HepG2 (cell line): Measurements from ENCODE around the gene PMS1. TPM values are rescaled to one million over a fixed set of nuclear protein-coding genes. Genes with fewer than 3 reads are reported as not detected.

Experiments
- ATAC-seq: fragments of 200-7000 bp; cut with Tn5 transposase; 3 replicates; pipeline ENCODE4 v1.9.1; 2020; ENCODE audit warnings: mild to moderate bottlenecking, moderate library complexity
- BruUV-seq: library from RNA; stranded (reverse); fragments of 400-500 nt; replicated peaks from 2 replicates; lab custom pipeline; 2021; lab: Mats Ljungman, UMichigan
- CTCF ChIA-PET: fragments of 300-600 bp; formaldehyde crosslinking; extraction: SDS; loops from one replicate; lab custom pipeline; 2021; ENCODE audit warnings: low total read pairs, inconsistent platforms, low intra/inter-chr PET ratio; lab: Yijun Ruan, JAX
- POLR2A ChIA-PET: fragments of 350-600 bp; sonication (Branson Sonifier 250); formaldehyde crosslinking; loops from one replicate; lab custom pipeline; 2020; ENCODE audit warnings: antibody characterized with exemption, inconsistent platforms; lab: Yijun Ruan, JAX
- DNase-seq: peaks from one replicate; pipeline ENCODE4 v3.0.0-alpha.2; 2015; ENCODE audit warnings: low spot score
- FAIRE-seq: peaks from 3 replicates; lab custom pipeline; 2011; peaks lifted over from hg19 to GRCh38; lab: Jason Lieb, UNC
- H2AFZ ChIP-seq: one replicate; pipeline ENCODE4 v1.6.1; 2011; ENCODE audit warnings: low read length, inconsistent platforms
- H3K27ac ChIP-seq: fragments of 300-600 bp; 3 replicates; pipeline ENCODE4 v1.8.0; 2011; ENCODE audit warnings: mixed run types, mild to moderate bottlenecking, mixed read lengths, low read length, inconsistent platforms; ENCODE audit not compliant: insufficient read depth; ENCODE audit errors: extremely low read length
- H3K27me3 ChIP-seq, 2 experiments: fragments of 200-600 bp in 1 of 2; 2 replicates in 1 of 2; 3 replicates in 1 of 2; pipeline versions ENCODE4 v1.6.0 to v1.8.0; 2011; ENCODE audit warnings: low read length in 2 of 2, mild to moderate bottlenecking in 2 of 2, moderate library complexity in 2 of 2, inconsistent platforms in 1 of 2; ENCODE audit not compliant: insufficient read depth in 2 of 2, control insufficient read depth in 1 of 2
- H3K36me3 ChIP-seq, 2 experiments: fragments of 200-600 bp in 1 of 2; replicated peaks in 1 of 2; 2 replicates in 1 of 2; 3 replicates in 1 of 2; pipeline versions ENCODE4 v1.5.1 to v1.8.0; 2011; ENCODE audit warnings: low read length in 2 of 2, inconsistent platforms in 1 of 2; ENCODE audit not compliant: insufficient read depth in 2 of 2, control insufficient read depth in 1 of 2
- H3K4me1 ChIP-seq: 2 replicates; pipeline ENCODE4 v1.5.1; 2012; ENCODE audit warnings: low read length, inconsistent platforms; ENCODE audit not compliant: insufficient read depth
- H3K4me2 ChIP-seq: 2 replicates; pipeline ENCODE4 v1.6.0; 2011; ENCODE audit warnings: low read depth, low read length, inconsistent platforms
- H3K4me3 ChIP-seq, 3 experiments: fragments of 200-600 bp in 1 of 3; sonication (generic), shearing (Covaris generic) in 1 of 3; replicated peaks in 1 of 3; 2 replicates each; pipeline ENCODE4 v1.5.1; 2011 to 2016; ENCODE audit warnings: low read length in 3 of 3, inconsistent platforms in 2 of 3, low read depth in 2 of 3, mild to moderate bottlenecking in 2 of 3, control low read depth in 1 of 3, mixed read lengths in 1 of 3; ENCODE audit not compliant: insufficient read depth in 1 of 3
- H3K79me2 ChIP-seq: one replicate; pipeline ENCODE4 v1.6.1; 2011; ENCODE audit warnings: low read length, inconsistent platforms; ENCODE audit not compliant: insufficient read depth
- H3K9ac ChIP-seq: 2 replicates; pipeline ENCODE4 v1.6.0; 2011; ENCODE audit warnings: mild to moderate bottlenecking, low read depth, low read length, inconsistent platforms; ENCODE audit not compliant: insufficient read depth
- H3K9me3 ChIP-seq: 2 replicates; pipeline ENCODE4 v1.5.1; 2012; ENCODE audit warnings: mild to moderate bottlenecking, low read length
- H4K20me1 ChIP-seq: 2 replicates; pipeline ENCODE4 v1.6.0; 2011; ENCODE audit warnings: inconsistent platforms, mild to moderate bottlenecking, low read length, moderate library complexity; ENCODE audit not compliant: insufficient read depth
- CENPBD1 ChIP-seq: sonication (generic); formaldehyde crosslinking; IDR thresholded peaks from 2 replicates; pipeline ENCODE4 v1.8.0; 2022; ENCODE audit warnings: missing genetic modification reagents, low read depth, mild to moderate bottlenecking, borderline replicate concordance
- HNF1B ChIP-seq: sonication (generic); formaldehyde crosslinking; IDR thresholded peaks from 2 replicates; pipeline ENCODE4 v1.5.1; 2020; ENCODE audit warnings: mild to moderate bottlenecking, moderate library complexity, missing genetic modification reagents
- MTA3 ChIP-seq: sonication (generic); formaldehyde crosslinking; IDR thresholded peaks from 2 replicates; pipeline ENCODE4 v1.4.0; 2020; ENCODE audit warnings: missing genetic modification reagents
- NFAT5 ChIP-seq: sonication (generic); formaldehyde crosslinking; IDR thresholded peaks from 2 replicates; pipeline ENCODE4 v1.4.0; 2020; ENCODE audit warnings: missing genetic modification reagents
- PAXIP1 ChIP-seq: sonication (generic); formaldehyde crosslinking; conservative IDR thresholded peaks from 2 replicates; pipeline ENCODE4 v1.4.0; 2020; ENCODE audit warnings: mild to moderate bottlenecking, missing genetic modification reagents, moderate library complexity
- PBX2 ChIP-seq: IDR thresholded peaks from 2 replicates; pipeline ENCODE4 v1.6.1; 2016; ENCODE audit warnings: control low read depth
- POLR2AphosphoS2 ChIP-seq: IDR thresholded peaks from 2 replicates; pipeline ENCODE4 v1.6.1; 2011; ENCODE audit warnings: low read depth, low read length, improper control_type of control experiment
- PRMT3 ChIP-seq: sonication (generic); formaldehyde crosslinking; IDR thresholded peaks from 2 replicates; pipeline ENCODE4 v1.8.1; 2022; ENCODE audit warnings: low read depth, mild to moderate bottlenecking, moderate library complexity, missing genetic modification reagents, borderline replicate concordance
- TMF1 ChIP-seq: sonication (generic); formaldehyde crosslinking; IDR thresholded peaks from 2 replicates; pipeline ENCODE4 v1.8.1; 2022; ENCODE audit warnings: low read depth, missing genetic modification reagents
- ZNF414 ChIP-seq: sonication (generic); formaldehyde crosslinking; IDR thresholded peaks from 2 replicates; pipeline ENCODE4 v1.5.0; 2020; ENCODE audit warnings: missing genetic modification reagents
- ZNF552 ChIP-seq: sonication (generic); formaldehyde crosslinking; IDR thresholded peaks from 2 replicates; pipeline ENCODE4 v1.9.0; 2022; ENCODE audit warnings: missing genetic modification reagents, mild to moderate bottlenecking, borderline replicate concordance
- in situ Hi-C: cut with HindIII; loops from 2 replicates; pipeline ENCODE4 v1.10.0; 2017; ENCODE audit warnings: low pct_unique_long_range_greater_than_20kb; ENCODE audit not compliant: extremely low pct_ligation_motif_present
- intact Hi-C: fragments of 100-400 bp; cut with micrococcal nuclease; formaldehyde crosslinking; loops from one replicate; pipeline ENCODE4 v1.10.0; 2022; ENCODE audit not compliant: unreplicated experiment
- polyA plus RNA-seq, 8 experiments: library from polyadenylated mRNA; depleted of rRNA in 3 of 8; stranded (reverse) in 7 of 8; unstranded in 1 of 8; fragments of >200 nt; fragmentation: Illumina TruSeq in 4 of 8; extraction: Trizol in 4 of 8; gene quantifications; 2 replicates each; pipeline versions ENCODE4 v1.2.1 to v1.2.3, GENCODE V29; 2011 to 2016; ENCODE audit warnings: low read depth in 4 of 8, missing spikeins in 1 of 8, mixed read lengths in 1 of 8; ENCODE audit not compliant: insufficient read depth in 1 of 8
- total RNA-seq, 5 experiments: library from RNA; depleted of rRNA; stranded (reverse); fragments of >200 nt; fragmentation: Illumina TruSeq; extraction: Trizol; gene quantifications; 2 replicates each; pipeline ENCODE4 v1.2.3, GENCODE V29; 2016; ENCODE audit warnings: low read depth in 1 of 5

Gene PMS1
- total and polyA plus RNA-seq, 2 of the 13 experiments (the other 11 are each of a cell fraction or from before 2014, with no cell fraction given), result 14.6 to 39.9 TPM

- H3K4me1 ChIP-seq, result no peaks in the 10 kb centered on the region; the same call in 1 of the 2 replicates
- no peak for DNase-seq
- no peak for FAIRE-seq
- CTCF ChIA-PET, result no interaction called here
- no peak overlapping the region for H2AFZ ChIP-seq
- in situ Hi-C loops, result no loop called here
- BruUV-seq, result no TSS peak
- H3K27me3 ChIP-seq, result no peaks in the 10 kb centered on the region
- no peak for ATAC-seq
- no peaks in the 10 kb centered on the region for H4K20me1 ChIP-seq
- H3K4me2 ChIP-seq, result no peak overlapping the region
- H3K4me3 ChIP-seq, result no peak overlapping the region
- POLR2A ChIA-PET, result no interaction called here
- intact Hi-C loops, result no loop called here
- H3K27ac ChIP-seq, result no peak overlapping the region
- H3K9ac ChIP-seq, result no peak overlapping the region
- H3K36me3 ChIP-seq, result no peaks in the 10 kb centered on the region
- no peaks in the 10 kb centered on the region for H3K9me3 ChIP-seq
- no peaks in the 10 kb centered on the region for H3K79me2 ChIP-seq
- no peak for TF ChIP-seq PBX2 (CRISPR knock-in tag)
- no peak for TF ChIP-seq TMF1 (CRISPR knock-in tag)
- TF ChIP-seq ZNF552, result no peak
- no peak for TF ChIP-seq MTA3 (CRISPR knock-in tag)
- TF ChIP-seq PRMT3 (CRISPR knock-in tag), result no peak
- no peak for TF ChIP-seq POLR2AphosphoS2
- no peak for TF ChIP-seq ZNF414
- TF ChIP-seq HNF1B (CRISPR knock-in tag), result no peak
- TF ChIP-seq NFAT5 (CRISPR knock-in tag), result no peak
- TF ChIP-seq PAXIP1 (CRISPR knock-in tag), result no peak
- no peak for TF ChIP-seq CENPBD1 (CRISPR knock-in tag)
These were observed 117.4 kb downstream of the PMS1 start for GRCh38 chr2:189901664-189902063.
